Activated B cell treated with CpG ODN at 0.5 μM for 24 hours (primary cell): ENCODE data around the gene SLC24A1. TPM values are rescaled to one million over a fixed set of nuclear protein-coding genes. Genes with fewer than 3 reads are reported as not detected.

Source experiments
- ATAC-seq: fragments of 200-7000 bp; cut with Tn5 transposase; one replicate; pipeline ENCODE4 v1.10.0; 2021; ENCODE audit warnings: low read depth, mild to moderate bottlenecking, moderate library complexity
- CTCF ChIA-PET: fragments of 350-600 bp; sonication (Branson Sonifier 250); formaldehyde crosslinking; loops from one replicate; lab custom pipeline; 2021; ENCODE audit warnings: antibody characterized with exemption; lab: Charles Lee
- POLR2A ChIA-PET: fragments of 350-600 bp; sonication (Branson Sonifier 250); formaldehyde crosslinking; loops from one replicate; lab custom pipeline; 2021; ENCODE audit warnings: antibody characterized with exemption; lab: Charles Lee
- DNase-seq: peaks from one replicate; pipeline ENCODE4 v3.0.0; 2022
- H3K27ac Mint-ChIP-seq: one replicate; pipeline ENCODE4 v1.8.0; 2020; ENCODE audit warnings: mixed read lengths
- H3K27me3 Mint-ChIP-seq: one replicate; pipeline ENCODE4 v1.8.0; 2021; ENCODE audit warnings: mixed read lengths
- H3K36me3 Mint-ChIP-seq: one replicate; pipeline ENCODE4 v1.8.0; 2021; ENCODE audit warnings: low read depth, mixed read lengths
- H3K4me1 Mint-ChIP-seq: one replicate; pipeline ENCODE4 v1.8.0; 2021; ENCODE audit warnings: mixed read lengths
- H3K4me3 Mint-ChIP-seq: one replicate; pipeline ENCODE4 v1.8.0; 2020; ENCODE audit warnings: mild to moderate bottlenecking, mixed read lengths
- H3K9me3 Mint-ChIP-seq: one replicate; pipeline ENCODE4 v1.8.0; 2020; ENCODE audit warnings: mixed read lengths
- intact Hi-C: fragments of 100-400 bp; cut with micrococcal nuclease; formaldehyde crosslinking; loops from one replicate; pipeline ENCODE4 v1.15.1; 2024
- total RNA-seq: library from RNA; stranded (reverse); gene quantifications from 2 replicates; pipeline ENCODE4 v1.2.3, GENCODE V29; 2022
- TF ChIP-seq, protein P1 (sequence below): fragments of 200-600 bp; IDR thresholded peaks from one replicate; pipeline ENCODE4 v1.8.0; 2022; ENCODE audit warnings: antibody characterized with exemption, mild to moderate bottlenecking

Gene SLC24A1
- total RNA-seq, 1 donor from 2014 or later, result 4.6 TPM

DNA sequence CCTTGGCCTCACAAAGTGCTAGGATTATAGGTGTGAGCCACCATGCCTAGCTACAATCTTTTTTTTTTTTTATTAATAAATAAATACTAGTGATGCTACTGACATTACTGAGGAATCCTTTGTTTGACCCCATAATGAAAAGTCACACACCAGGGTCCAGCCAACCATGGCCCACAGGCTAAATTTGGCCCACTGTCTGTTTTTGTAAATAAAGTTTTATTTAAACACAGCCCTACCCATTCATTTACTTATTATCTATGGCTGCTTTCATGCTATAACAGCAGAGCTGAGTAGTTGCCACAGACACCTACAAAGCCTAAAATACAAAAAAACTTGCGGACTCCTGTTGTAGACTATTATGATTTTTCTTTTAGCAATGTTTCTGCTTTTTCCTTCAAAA is 18.2 kb upstream of the SLC24A1 start:
- ChIA-PET POLR2A (no interaction called here), CTCF (no interaction called here)
- intact Hi-C loops, result no loop called here
- DNase-seq (no peak), ATAC-seq (no peak)
- Mint-ChIP-seq H3K9me3 (no peaks in the 10 kb centered on the region), H3K36me3 (peaks cover 50% of the 10 kb centered on the region), H3K27me3 (no peaks in the 10 kb centered on the region), H3K4me1 (peaks cover under 1% of the 10 kb centered on the region), H3K27ac (no peak overlapping the region), H3K4me3 (no peak overlapping the region)
- TF ChIP-seq, protein P1, sequence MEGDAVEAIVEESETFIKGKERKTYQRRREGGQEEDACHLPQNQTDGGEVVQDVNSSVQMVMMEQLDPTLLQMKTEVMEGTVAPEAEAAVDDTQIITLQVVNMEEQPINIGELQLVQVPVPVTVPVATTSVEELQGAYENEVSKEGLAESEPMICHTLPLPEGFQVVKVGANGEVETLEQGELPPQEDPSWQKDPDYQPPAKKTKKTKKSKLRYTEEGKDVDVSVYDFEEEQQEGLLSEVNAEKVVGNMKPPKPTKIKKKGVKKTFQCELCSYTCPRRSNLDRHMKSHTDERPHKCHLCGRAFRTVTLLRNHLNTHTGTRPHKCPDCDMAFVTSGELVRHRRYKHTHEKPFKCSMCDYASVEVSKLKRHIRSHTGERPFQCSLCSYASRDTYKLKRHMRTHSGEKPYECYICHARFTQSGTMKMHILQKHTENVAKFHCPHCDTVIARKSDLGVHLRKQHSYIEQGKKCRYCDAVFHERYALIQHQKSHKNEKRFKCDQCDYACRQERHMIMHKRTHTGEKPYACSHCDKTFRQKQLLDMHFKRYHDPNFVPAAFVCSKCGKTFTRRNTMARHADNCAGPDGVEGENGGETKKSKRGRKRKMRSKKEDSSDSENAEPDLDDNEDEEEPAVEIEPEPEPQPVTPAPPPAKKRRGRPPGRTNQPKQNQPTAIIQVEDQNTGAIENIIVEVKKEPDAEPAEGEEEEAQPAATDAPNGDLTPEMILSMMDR, result no peak

DNA sequence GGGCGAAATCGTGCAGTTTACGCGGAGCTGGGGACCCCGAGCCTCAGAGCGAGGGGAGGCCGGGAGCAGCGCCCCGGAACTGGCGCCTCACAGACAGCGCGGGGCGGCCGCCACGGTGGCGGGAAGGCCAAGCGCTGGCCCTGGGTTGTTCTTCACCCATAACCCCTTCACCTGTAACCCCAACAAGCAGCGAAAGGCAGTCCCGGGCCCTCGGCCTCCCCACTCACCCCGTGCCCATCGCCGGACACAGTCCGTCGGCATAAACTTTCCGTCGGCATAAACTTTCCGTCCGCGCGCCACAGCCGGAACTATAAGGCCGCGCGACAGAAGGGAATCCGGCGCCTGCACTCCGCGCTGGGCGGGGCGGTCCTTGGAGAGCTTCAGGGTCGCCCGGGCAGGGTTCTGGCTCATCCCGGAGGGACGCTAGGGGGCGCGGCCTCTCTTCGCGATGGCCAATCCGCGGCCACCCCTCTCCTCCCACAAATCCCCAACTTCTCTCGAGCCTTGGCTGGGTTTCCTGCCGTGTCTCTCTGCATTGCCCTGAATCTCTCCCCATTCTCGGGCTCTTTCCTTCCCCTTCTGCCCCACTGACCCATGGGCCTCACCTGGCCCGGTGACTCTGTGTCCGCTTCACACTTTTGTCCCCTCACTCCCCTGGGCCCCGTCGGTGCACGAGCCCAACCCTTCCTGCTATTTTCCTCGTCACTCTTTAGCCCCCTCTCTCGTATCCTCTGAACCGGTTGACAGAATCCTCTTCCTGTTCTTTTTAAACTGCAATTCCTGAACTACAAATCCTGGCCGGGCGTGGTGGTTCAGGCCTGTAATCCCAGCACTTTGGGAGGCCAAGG is 10.6 kb upstream of the SLC24A1 start, which contains the start of gene INTS14:
INTS14 (minus strand) TSS at position 261 of the 848 bp plus-strand sequence. CDS start 3,751 bp downstream, outside the sequence.
- H3K36me3 Mint-ChIP-seq, result peaks cover 6% of the 10 kb centered on the region
- H3K27ac Mint-ChIP-seq, result peak within 1 kb of the TSS; percentile 91
- peak within 1 kb of the TSS; percentile 92 for H3K4me3 Mint-ChIP-seq
- peaks cover 35% of the 10 kb centered on the region for H3K4me1 Mint-ChIP-seq
- H3K9me3 Mint-ChIP-seq, result no peaks in the 10 kb centered on the region
- POLR2A ChIA-PET, result interaction anchor here (0.5 to 2.7 kb wide), 27 partner anchors 8 to 1517 kb away, joined by 3 to 19 read pairs (median 4); partner anchors contain the start of genes CIAO2A, CLPX, DENND4A and DPP8
- TF ChIP-seq, protein P1, result no peak
- ATAC-seq (peak; percentile 98), DNase-seq (peak; percentile 89)
- intact Hi-C loops, result loop anchor here (1.0 to 5.0 kb wide), 6 partner anchors 20 to 886 kb away; partner anchors contain the start of genes DENND4A, DPP8, HACD3 and RAB11A
- CTCF ChIA-PET, result interaction anchor here (0.6 to 1.9 kb wide), 8 partner anchors 20 to 258 kb away, joined by 3 to 7 read pairs (median 3); partner anchors contain the start of genes HACD3 and RAB11A
- H3K27me3 Mint-ChIP-seq, result no peaks in the 10 kb centered on the region

DNA sequence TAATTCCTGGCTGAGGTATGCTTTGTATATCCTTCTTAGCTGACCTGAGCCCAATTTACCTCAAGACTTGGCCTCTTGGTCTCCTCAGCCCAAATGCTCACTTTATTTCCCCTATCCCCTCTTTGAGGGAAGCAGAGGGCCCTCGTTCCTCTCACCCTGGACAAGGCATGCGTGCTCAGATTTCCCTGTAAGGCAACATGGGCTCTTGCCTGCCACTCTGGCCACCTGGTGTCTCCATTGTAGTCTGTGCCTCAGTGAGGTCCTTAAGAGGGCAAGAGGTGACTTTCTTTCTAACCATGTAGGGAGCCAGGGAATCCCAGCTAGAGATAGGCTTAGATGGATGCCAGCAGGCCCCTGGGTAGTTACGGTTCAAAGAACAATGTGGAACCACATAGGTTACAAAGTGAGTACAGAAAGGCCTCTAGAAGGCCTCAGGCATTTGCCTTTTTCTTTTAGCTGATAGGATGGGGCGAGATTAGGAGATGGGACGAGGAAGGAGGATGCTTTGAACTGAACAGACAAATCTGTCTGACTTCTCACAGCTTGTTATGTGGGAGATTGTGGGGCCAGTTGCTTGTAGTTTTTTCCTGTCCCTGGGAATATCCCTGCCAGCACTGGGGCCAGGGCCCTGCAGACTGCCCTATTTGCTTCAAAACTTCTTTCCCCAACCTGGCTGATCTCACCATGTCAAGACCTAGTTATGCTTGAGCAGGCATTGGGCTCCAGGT is 9.7 kb upstream of the SLC24A1 start:
- Mint-ChIP-seq H3K36me3 (peaks cover 4% of the 10 kb centered on the region), H3K9me3 (no peaks in the 10 kb centered on the region), H3K4me1 (peaks cover 35% of the 10 kb centered on the region), H3K27ac (peak overlapping the region; percentile 91), H3K4me3 (peak overlapping the region; percentile 92), H3K27me3 (no peaks in the 10 kb centered on the region)
- TF ChIP-seq, protein P1, result no peak
- ATAC-seq (no peak), DNase-seq (no peak)
- POLR2A ChIA-PET, result interaction anchor here (1.2 to 2.7 kb wide), 4 partner anchors 10 to 326 kb away, joined by 3 to 19 read pairs (median 6); partner anchors contain the start of genes DPP8, PARP16 and SLC24A1
- intact Hi-C loops, result loop anchor here (1.0 to 5.0 kb wide), 6 partner anchors 19 to 885 kb away; partner anchors contain the start of genes DENND4A, DPP8, HACD3 and RAB11A
- CTCF ChIA-PET, result interaction anchor here (0.5 to 1.9 kb wide), 3 partner anchors 26 to 257 kb away, joined by 5 to 7 read pairs (median 6); partner anchors contain the start of gene RAB11A

DNA sequence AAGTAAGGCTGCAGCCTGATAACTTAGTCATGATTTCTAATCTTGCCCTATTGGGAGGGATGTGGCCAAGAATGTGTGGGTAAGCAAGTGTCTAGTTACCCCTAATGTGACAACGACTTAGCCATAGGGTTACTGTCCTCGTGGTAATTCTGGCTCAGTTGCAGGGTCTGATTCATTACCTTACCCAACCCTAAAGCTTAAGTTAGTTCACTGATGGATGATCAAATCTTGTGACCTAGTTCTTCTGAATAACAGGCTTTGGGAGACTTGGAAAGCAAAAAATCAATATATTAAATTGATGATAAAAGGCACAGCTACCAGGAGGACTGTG is 9.2 kb upstream of the SLC24A1 start:
- TF ChIP-seq, protein P1, result no peak
- Mint-ChIP-seq H3K9me3 (no peaks in the 10 kb centered on the region), H3K4me1 (peaks cover 35% of the 10 kb centered on the region), H3K27ac (peak overlapping the region; percentile 91), H3K36me3 (peaks cover 4% of the 10 kb centered on the region), H3K4me3 (peak overlapping the region; percentile 24), H3K27me3 (no peaks in the 10 kb centered on the region)
- ATAC-seq (no peak), DNase-seq (no peak)
- intact Hi-C loops, result loop anchor here (5.0 kb wide), 2 partner anchors 80 to 885 kb away; partner anchors contain the start of genes HACD3 and SNAPC5
- ChIA-PET POLR2A (interaction anchor here (2.7 kb wide), 1 partner anchor 96 kb away, joined by 19 read pairs; the partner anchor contains the start of gene DPP8), CTCF (interaction anchor here (0.5 kb wide), 1 partner anchor 246 kb away, joined by 6 read pairs; no protein-coding TSS in a partner anchor)
